H1 (cell line): ENCODE results near the gene COX14. TPM values are rescaled to one million over a fixed set of nuclear protein-coding genes. Genes with fewer than 3 reads are reported as not detected.

Source experiments
- CTCF ChIA-PET: fragments of 300-600 bp; sonication (Branson Sonifier 250); formaldehyde crosslinking; loops from one replicate; lab custom pipeline; 2021; ENCODE audit not compliant: partially characterized antibody; lab: Charles Lee
- POLR2A ChIA-PET: fragments of 300-600 bp; sonication (Branson Sonifier 250); formaldehyde crosslinking; loops from one replicate; lab custom pipeline; 2021; ENCODE audit warnings: inconsistent platforms; ENCODE audit not compliant: partially characterized antibody; lab: Charles Lee
- DNase-seq, 2 experiments: peaks; one replicate each; pipeline versions ENCODE4 v3.0.0 to v3.0.0-alpha.2; 2010 to 2022; ENCODE audit warnings: low spot score in 2 of 2, low read depth in 1 of 2, mixed read lengths in 1 of 2
- FAIRE-seq: peaks from 2 replicates; lab custom pipeline; 2011; peaks lifted over from hg19 to GRCh38; lab: Jason Lieb, UNC
- H2AFZ ChIP-seq: 2 replicates; pipeline ENCODE4 v1.8.1; 2012; ENCODE audit warnings: low read length, inconsistent platforms
- H2AK5ac ChIP-seq: 2 replicates; pipeline ENCODE4 v1.6.1; 2013; ENCODE audit warnings: low read depth, low read length
- H2BK120ac ChIP-seq: replicated peaks from 2 replicates; pipeline ENCODE3; 2013; ENCODE audit warnings: low read depth, low read length, inconsistent platforms
- H2BK12ac ChIP-seq: 2 replicates; pipeline ENCODE4 v1.6.1; 2013; ENCODE audit warnings: low read depth, low read length
- H2BK15ac ChIP-seq: 2 replicates; pipeline ENCODE4 v1.6.1; 2013; ENCODE audit warnings: low read length
- H2BK20ac ChIP-seq: 2 replicates; pipeline ENCODE4 v1.6.1; 2013; ENCODE audit warnings: low read length
- H2BK5ac ChIP-seq: 2 replicates; pipeline ENCODE4 v1.6.1; 2013; ENCODE audit warnings: low read depth, low read length
- H3K14ac ChIP-seq: 2 replicates; pipeline ENCODE4 v1.6.1; 2013; ENCODE audit warnings: inconsistent platforms; ENCODE audit not compliant: insufficient read length
- H3K18ac ChIP-seq: 2 replicates; pipeline ENCODE4 v1.6.1; 2013; ENCODE audit warnings: low read length; ENCODE audit errors: extremely low read depth
- H3K23ac ChIP-seq: 2 replicates; pipeline ENCODE4 v1.6.1; 2013; ENCODE audit warnings: inconsistent platforms; ENCODE audit not compliant: insufficient read length
- H3K23me2 ChIP-seq: 2 replicates; pipeline ENCODE4 v1.6.1; 2013; ENCODE audit warnings: low read depth, low read length
- H3K27ac ChIP-seq: 2 replicates; pipeline ENCODE4 v1.6.1; 2011; ENCODE audit warnings: low read depth, low read length, inconsistent platforms
- H3K27me3 ChIP-seq, 4 experiments: replicated peaks in 1 of 4; 1 replicate in 1 of 4; 2 replicates in 3 of 4; pipeline versions ENCODE4 v1.6.1 to v1.8.1; 2011 to 2013; ENCODE audit warnings: low read length in 3 of 4, mild to moderate bottlenecking in 3 of 4, inconsistent platforms in 2 of 4, mixed read lengths in 2 of 4, moderate library complexity in 1 of 4; ENCODE audit not compliant: control insufficient read depth in 3 of 4, insufficient read depth in 3 of 4; ENCODE audit errors: extremely low read depth in 1 of 4
- H3K36me3 ChIP-seq, 4 experiments: 2 replicates each; pipeline versions ENCODE4 v1.6.1 to v1.8.1; 2011 to 2013; ENCODE audit warnings: mild to moderate bottlenecking in 4 of 4, low read length in 3 of 4, moderate library complexity in 2 of 4, control low read depth in 1 of 4, inconsistent platforms in 1 of 4; ENCODE audit not compliant: insufficient read depth in 4 of 4, control insufficient read depth in 2 of 4
- H3K4ac ChIP-seq: replicated peaks from 2 replicates; pipeline ENCODE3; 2013; ENCODE audit warnings: low read length, low read depth, mixed read lengths, inconsistent platforms; ENCODE audit not compliant: insufficient read length
- H3K4me1 ChIP-seq, 4 experiments: replicated peaks in 1 of 4; 1 replicate in 1 of 4; 2 replicates in 3 of 4; pipeline versions ENCODE4 v1.6.1 to v1.8.1; 2011 to 2013; ENCODE audit warnings: low read length in 3 of 4, inconsistent platforms in 2 of 4, mixed read lengths in 1 of 4; ENCODE audit not compliant: insufficient read depth in 4 of 4, control insufficient read depth in 3 of 4
- H3K4me2 ChIP-seq, 2 experiments: 2 replicates each; pipeline versions ENCODE4 v1.6.1 to v1.8.1; 2011 to 2013; ENCODE audit warnings: low read depth in 2 of 2, low read length in 2 of 2, control low read depth in 1 of 2, inconsistent platforms in 1 of 2, mild to moderate bottlenecking in 1 of 2; ENCODE audit not compliant: insufficient read depth in 1 of 2
- H3K4me3 ChIP-seq, 4 experiments: fragments of 200-600, 300-600 bp in 1 of 4; sonication (generic), shearing (Covaris generic), sonication (Bioruptor Twin) in 1 of 4; 2 replicates each; pipeline versions ENCODE4 v1.5.1 to v1.8.1; 2011 to 2016; ENCODE audit warnings: low read length in 4 of 4, low read depth in 3 of 4, control low read depth in 2 of 4, inconsistent platforms in 2 of 4, mild to moderate bottlenecking in 2 of 4, mixed read lengths in 1 of 4, moderate library complexity in 1 of 4; ENCODE audit not compliant: insufficient read depth in 2 of 4; ENCODE audit errors: extremely low read depth in 1 of 4
- H3K56ac ChIP-seq: replicated peaks from 2 replicates; pipeline ENCODE3; 2013; ENCODE audit warnings: low read depth, mild to moderate bottlenecking, mixed read lengths, low read length, inconsistent platforms; ENCODE audit not compliant: insufficient read length
- H3K79me1 ChIP-seq: 2 replicates; pipeline ENCODE4 v1.6.1; 2013; ENCODE audit warnings: low read depth, low read length, control low read depth
- H3K79me2 ChIP-seq, 2 experiments: 2 replicates each; pipeline versions ENCODE4 v1.6.1 to v1.8.1; 2012 to 2013; ENCODE audit warnings: low read length in 2 of 2, mild to moderate bottlenecking in 2 of 2, inconsistent platforms in 1 of 2; ENCODE audit not compliant: insufficient read depth in 2 of 2, control insufficient read depth in 1 of 2
- H3K9ac ChIP-seq, 4 experiments: replicated peaks in 1 of 4; 1 replicate in 1 of 4; 2 replicates in 3 of 4; pipeline versions ENCODE4 v1.6.1 to v1.8.1; 2011 to 2013; ENCODE audit warnings: low read depth in 3 of 4, low read length in 3 of 4, control low read depth in 2 of 4, mild to moderate bottlenecking in 2 of 4, moderate library complexity in 2 of 4, inconsistent platforms in 1 of 4; ENCODE audit errors: extremely low read depth in 1 of 4
- H3K9me3 ChIP-seq, 2 experiments: 2 replicates each; pipeline versions ENCODE4 v1.6.1 to v1.8.1; 2012 to 2013; ENCODE audit warnings: mild to moderate bottlenecking in 2 of 2, moderate library complexity in 2 of 2, control low read depth in 1 of 2, inconsistent platforms in 1 of 2, low read depth in 1 of 2, low read length in 1 of 2, mixed read lengths in 1 of 2; ENCODE audit not compliant: insufficient read depth in 2 of 2
- H4K20me1 ChIP-seq, 2 experiments: replicated peaks in 1 of 2; 2 replicates each; pipeline versions ENCODE3 to v1.8.1; 2011 to 2013; ENCODE audit warnings: inconsistent platforms in 2 of 2, low read length in 2 of 2, mild to moderate bottlenecking in 1 of 2; ENCODE audit not compliant: insufficient read depth in 2 of 2, control insufficient read depth in 1 of 2
- H4K5ac ChIP-seq: 2 replicates; pipeline ENCODE4 v1.6.1; 2013; ENCODE audit warnings: low read length, low read depth, mixed read lengths, inconsistent platforms; ENCODE audit not compliant: insufficient read length
- H4K8ac ChIP-seq: 2 replicates; pipeline ENCODE4 v1.8.0; 2013; ENCODE audit warnings: mild to moderate bottlenecking, moderate library complexity, low read length, inconsistent platforms; ENCODE audit not compliant: insufficient read depth; ENCODE audit errors: extremely low read depth
- H4K91ac ChIP-seq: replicated peaks from 2 replicates; pipeline ENCODE3; 2013; ENCODE audit warnings: low read length, mixed read lengths, inconsistent platforms; ENCODE audit not compliant: insufficient read length
- ASH2L ChIP-seq: fragments of 200-600, 300-600 bp; sonication (generic); IDR thresholded peaks from one replicate; pipeline ENCODE4 v1.7.1; 2017; ENCODE audit warnings: low read length
- ATF2 ChIP-seq: IDR thresholded peaks from 2 replicates; pipeline ENCODE4 v1.6.1; 2012; ENCODE audit warnings: low read length, inconsistent platforms
- ATF3 ChIP-seq: IDR thresholded peaks from 2 replicates; pipeline ENCODE4 v1.6.1; 2011; ENCODE audit warnings: low read depth, mild to moderate bottlenecking, low read length; ENCODE audit not compliant: insufficient read depth
- CHD1 ChIP-seq: IDR thresholded peaks from 2 replicates; pipeline ENCODE4 v1.6.1; 2012; ENCODE audit warnings: low read depth, low read length, improper control_type of control experiment
- CTBP2 ChIP-seq: IDR thresholded peaks from 2 replicates; pipeline ENCODE4 v1.7.0; 2011; ENCODE audit warnings: borderline replicate concordance, mild to moderate bottlenecking, moderate library complexity, mixed read lengths, low read length; ENCODE audit not compliant: insufficient read depth, insufficient read length
- EZH2 ChIP-seq: fragments of 200-600 bp; sonication (generic); IDR thresholded peaks from 2 replicates; pipeline ENCODE4 v1.7.1; 2012; ENCODE audit warnings: low read depth, mild to moderate bottlenecking, moderate library complexity, low read length, inconsistent platforms; ENCODE audit not compliant: severe bottlenecking
- JUN ChIP-seq: IDR thresholded peaks from 2 replicates; pipeline ENCODE4 v1.6.1; 2011; ENCODE audit warnings: low read depth, mild to moderate bottlenecking, improper control_type of control experiment, low read length
- MAX ChIP-seq: IDR thresholded peaks from 2 replicates; pipeline ENCODE4 v1.6.1; 2012; ENCODE audit warnings: inconsistent platforms
- POU5F1 ChIP-seq: IDR thresholded peaks from 2 replicates; pipeline ENCODE4 v1.6.1; 2011; ENCODE audit warnings: low read depth, mild to moderate bottlenecking, low read length, moderate library complexity
- RNF2 ChIP-seq: fragments of 200-900, 300-1000 bp; sonication (generic); IDR thresholded peaks from 2 replicates; pipeline ENCODE4 v1.7.1; 2016; ENCODE audit warnings: borderline replicate concordance, low read depth, mild to moderate bottlenecking, antibody characterized with exemption, low read length; ENCODE audit not compliant: poor library complexity, severe bottlenecking; ENCODE audit errors: missing control alignments
- TAF1 ChIP-seq: IDR thresholded peaks from 2 replicates; pipeline ENCODE4 v1.6.1; 2011; ENCODE audit warnings: mild to moderate bottlenecking, low read depth, low read length
- polyA plus RNA-seq, 7 experiments: library from polyadenylated mRNA; depleted of rRNA in 3 of 7; stranded (reverse) in 5 of 7; unstranded in 2 of 7; fragments of >200 nt in 5 of 7; fragments of 200-250 nt in 2 of 7; gene quantifications; 1 replicate in 5 of 7; 2 replicates in 1 of 7; 4 replicates in 1 of 7; pipeline versions ENCODE4 v1.2.1 to v1.2.3, GENCODE V29; 2011 to 2013; ENCODE audit warnings: missing spikeins in 2 of 7, mixed read lengths in 2 of 7
- total RNA-seq: library from RNA; stranded (reverse); fragmentation: NEBNext Ultra II Directional; extraction: Animal tissue kit (Norgen Biotek cat#: 25700); gene quantifications from 2 replicates; pipeline ENCODE4 v1.2.1, GENCODE V29; 2021

COX14 gene
- total and polyA plus RNA-seq, 2 of the 8 experiments (the other 6 are each of a cell fraction or from before 2014, with no cell fraction given), result 40.1 to 102 TPM

- Histone ChIP-seq H3K9ac (no peak overlapping the region), H3K36me3 (peaks cover 0 to 4% (median 0%) of the 10 kb centered on the region in 4 experiments; a peak in 1 of 8 replicates), H3K18ac (no peak overlapping the region), H2AFZ (no peak overlapping the region), H4K5ac (no peak overlapping the region), H3K56ac (no peak overlapping the region), H3K79me2 (peaks cover 0 to 69% of the 10 kb centered on the region in 2 experiments; a peak in 3 of 4 replicates), H2AK5ac (no peak overlapping the region), H2BK120ac (no peak overlapping the region), H3K4me2 (no peak overlapping the region), H2BK20ac (no peak overlapping the region), H4K20me1 (peaks cover 2% of the 10 kb centered on the region in 2 experiments), H3K4me1 (no peaks in the 10 kb centered on the region), H3K9me3 (no peaks in the 10 kb centered on the region), H2BK5ac (no peak overlapping the region), H4K8ac (no peak overlapping the region), H3K27me3 (no peaks in the 10 kb centered on the region), H3K79me1 (peaks cover 2% of the 10 kb centered on the region; the same call in 1 of the 2 replicates), H3K27ac (no peak overlapping the region), H3K23me2 (no peaks in the 10 kb centered on the region), H3K4ac (no peak overlapping the region), H2BK15ac (no peak overlapping the region), H3K14ac (no peak overlapping the region), H2BK12ac (no peak overlapping the region), H3K4me3 (no peak overlapping the region), H4K91ac (no peak overlapping the region), H3K23ac (no peak overlapping the region)
- ChIA-PET CTCF (interaction anchor here (1.0 to 1.2 kb wide), 4 partner anchors 12 to 82 kb away, joined by 3 to 6 read pairs (median 5); no protein-coding TSS in a partner anchor), POLR2A (interaction anchor here (0.5 to 3.3 kb wide), 6 partner anchors 9 to 317 kb away, joined by 3 to 20 read pairs (median 4); partner anchors contain the start of genes CERS5 and SMARCD1)
- DNase-seq (no peak), FAIRE-seq (no peak)
- no peak for TF ChIP-seq POU5F1
- no peak for TF ChIP-seq CTBP2
- no peak for TF ChIP-seq CHD1
- TF ChIP-seq JUN, result no peak
- no peak for TF ChIP-seq TAF1
- no peak for TF ChIP-seq RNF2
- TF ChIP-seq MAX, result no peak
- TF ChIP-seq ASH2L, result no peak
- no peak for TF ChIP-seq EZH2
- no peak for TF ChIP-seq ATF2
- no peak for TF ChIP-seq ATF3
Measured at GRCh38 chr12:50156641-50157040, 44.6 kb downstream of the COX14 start.
